ENCODE data around the gene CDH23. TPM values are rescaled to one million over a fixed set of nuclear protein-coding genes. Genes with fewer than 3 reads are reported as not detected.

The CDH23 gene
- total and polyA plus RNA-seq, 2 experiments from 2014 or later = 0.08 TPM; not detected in 1

GRCh38 chr10:71426058-71426605 is 29.4 kb downstream of the CDH23 start:
- Histone ChIP-seq H4K20me1 (ENCODE audit: insufficient read depth) (no peaks in the 10 kb centered on the region), H3F3A (ENCODE audit: insufficient read depth) (no peaks in the 10 kb centered on the region), H2AFZ (no peak overlapping the region), H3K9ac (no peak overlapping the region), H3K4me1 (ENCODE audit: insufficient read depth) (no peaks in the 10 kb centered on the region), H3K9me3 (ENCODE audit: low read depth) (no peaks in the 10 kb centered on the region), H3K27ac (no peak overlapping the region), H3K4me3 (no peak overlapping the region), H3K36me3 (ENCODE audit: low read depth) (no peaks in the 10 kb centered on the region), H3K79me2 (ENCODE audit: insufficient read depth) (no peaks in the 10 kb centered on the region), H3K27me3 (replicated peaks; ENCODE audit: insufficient read depth) (peaks cover 26% of the 10 kb centered on the region; the same call in 1 of the 2 replicates), H3K4me2 (ENCODE audit: unreplicated experiment) (no peak overlapping the region), H3K9me2 (ENCODE audit: insufficient read depth) (no peaks in the 10 kb centered on the region)
- in situ Hi-C loops (cut with MboI) = no loop called here
- TF ChIP-seq EZH2 (IDR thresholded peaks at IDR 0.05; ENCODE audit: insufficient read depth, poor library complexity, severe bottlenecking) = no peak
- no peak for TF ChIP-seq EZH2phosphoT487 (IDR thresholded peaks at IDR 0.05; ENCODE audit: insufficient read depth, low read depth)
- 22 to 29% methylated on average over 6 of the region's 6 CpGs for WGBS, 2 experiments (ENCODE audit: low coverage in 1 of 2, low lambda C conversion rate in 2 of 2, missing lambda C conversion rate in 2 of 2)
- no peak for DNase-seq

- peaks cover 21% of the 10 kb centered on the region; the same call in 1 of the 2 replicates for H3K27me3 ChIP-seq (replicated peaks; ENCODE audit: insufficient read depth)
- no peak overlapping the region for H3K9ac ChIP-seq
- 38 to 47% methylated on average over 5 of the region's 5 CpGs for WGBS, 2 experiments (ENCODE audit: low coverage in 1 of 2, low lambda C conversion rate in 2 of 2, missing lambda C conversion rate in 2 of 2)
- H3K4me2 ChIP-seq (ENCODE audit: unreplicated experiment) = no peak overlapping the region
- no peaks in the 10 kb centered on the region for H3K36me3 ChIP-seq (ENCODE audit: low read depth)
- H3K9me2 ChIP-seq (ENCODE audit: insufficient read depth) = no peaks in the 10 kb centered on the region
- DNase-seq = no peak
- H3K4me3 ChIP-seq = no peak overlapping the region
- in situ Hi-C loops (cut with MboI) = no loop called here
- H3K4me1 ChIP-seq (ENCODE audit: insufficient read depth) = no peaks in the 10 kb centered on the region
- H2AFZ ChIP-seq = no peak overlapping the region
- H3K9me3 ChIP-seq (ENCODE audit: low read depth) = no peaks in the 10 kb centered on the region
- no peak overlapping the region for H3K27ac ChIP-seq
- H3F3A ChIP-seq (ENCODE audit: insufficient read depth) = no peaks in the 10 kb centered on the region
- TF ChIP-seq EZH2phosphoT487 (IDR thresholded peaks at IDR 0.05; ENCODE audit: insufficient read depth, low read depth) (no peak), EZH2 (IDR thresholded peaks at IDR 0.05; ENCODE audit: insufficient read depth, poor library complexity, severe bottlenecking) (no peak)
- no peaks in the 10 kb centered on the region for H3K79me2 ChIP-seq (ENCODE audit: insufficient read depth)
- no peaks in the 10 kb centered on the region for H4K20me1 ChIP-seq (ENCODE audit: insufficient read depth)
These were observed 30.5 kb downstream of the CDH23 start for GRCh38 chr10:71427246-71427645.

GRCh38 chr10:71429304-71429703 is 32.6 kb downstream of the CDH23 start:
- no peak for TF ChIP-seq EZH2 (IDR thresholded peaks at IDR 0.05; ENCODE audit: insufficient read depth, poor library complexity, severe bottlenecking)
- TF ChIP-seq EZH2phosphoT487 (IDR thresholded peaks at IDR 0.05; ENCODE audit: insufficient read depth, low read depth) = no peak
- Histone ChIP-seq H4K20me1 (ENCODE audit: insufficient read depth) (no peaks in the 10 kb centered on the region), H2AFZ (no peak overlapping the region), H3K9me3 (ENCODE audit: low read depth) (no peaks in the 10 kb centered on the region), H3K4me3 (no peak overlapping the region), H3K9ac (no peak overlapping the region), H3K79me2 (ENCODE audit: insufficient read depth) (no peaks in the 10 kb centered on the region), H3K27ac (no peak overlapping the region), H3K36me3 (ENCODE audit: low read depth) (no peaks in the 10 kb centered on the region), H3K9me2 (ENCODE audit: insufficient read depth) (no peaks in the 10 kb centered on the region), H3K27me3 (replicated peaks; ENCODE audit: insufficient read depth) (peaks cover 21% of the 10 kb centered on the region; the same call in 1 of the 2 replicates), H3K4me2 (ENCODE audit: unreplicated experiment) (no peak overlapping the region), H3F3A (ENCODE audit: insufficient read depth) (no peaks in the 10 kb centered on the region), H3K4me1 (ENCODE audit: insufficient read depth) (no peaks in the 10 kb centered on the region)
- in situ Hi-C loops (cut with MboI) = no loop called here
- 75% methylated on average over 8 of the region's 8 CpGs for WGBS, 2 experiments (ENCODE audit: low coverage in 1 of 2, low lambda C conversion rate in 2 of 2, missing lambda C conversion rate in 2 of 2)
- DNase-seq = no peak

GRCh38 chr10:71429929-71430328 is 33.2 kb downstream of the CDH23 start:
- H3K79me2 ChIP-seq (ENCODE audit: insufficient read depth) = no peaks in the 10 kb centered on the region
- no peak overlapping the region for H3K27ac ChIP-seq
- H3K4me2 ChIP-seq (ENCODE audit: unreplicated experiment) = no peak overlapping the region
- H3K9ac ChIP-seq = no peak overlapping the region
- no peak for DNase-seq
- H4K20me1 ChIP-seq (ENCODE audit: insufficient read depth) = no peaks in the 10 kb centered on the region
- H3K9me3 ChIP-seq (ENCODE audit: low read depth) = no peaks in the 10 kb centered on the region
- no peak overlapping the region for H3K4me3 ChIP-seq
- in situ Hi-C loops (cut with MboI) = no loop called here
- no peaks in the 10 kb centered on the region for H3K36me3 ChIP-seq (ENCODE audit: low read depth)
- H3K27me3 ChIP-seq (replicated peaks; ENCODE audit: insufficient read depth) = peaks cover 21% of the 10 kb centered on the region; the same call in 1 of the 2 replicates
- no peaks in the 10 kb centered on the region for H3K9me2 ChIP-seq (ENCODE audit: insufficient read depth)
- 57 to 73% methylated on average over 2 of the region's 2 CpGs for WGBS, 2 experiments (ENCODE audit: low coverage in 1 of 2, low lambda C conversion rate in 2 of 2, missing lambda C conversion rate in 2 of 2)
- TF ChIP-seq EZH2phosphoT487 (IDR thresholded peaks at IDR 0.05; ENCODE audit: insufficient read depth, low read depth) (no peak), EZH2 (IDR thresholded peaks at IDR 0.05; ENCODE audit: insufficient read depth, poor library complexity, severe bottlenecking) (no peak)
- H2AFZ ChIP-seq = no peak overlapping the region
- no peaks in the 10 kb centered on the region for H3F3A ChIP-seq (ENCODE audit: insufficient read depth)
- no peaks in the 10 kb centered on the region for H3K4me1 ChIP-seq (ENCODE audit: insufficient read depth)

All from GM23248 (cell line).